K562 treated with DMSO at 1 percent for 12 hours (cell line): ENCODE data around the gene TOP2B. TPM values are rescaled to one million over a fixed set of nuclear protein-coding genes. Genes with fewer than 3 reads are reported as not detected.

Experiments
- total RNA-seq: library from RNA; unstranded; fragments of 300-600 nt; gene quantifications from 2 replicates; pipeline ENCODE4 v1.2.3, GENCODE V29; 2022; ENCODE audit not compliant: insufficient read depth

Gene TOP2B
- 34.6 and 97.3 TPM in 2 replicates for total RNA-seq

GRCh38 chr3:25664812-25665314 is at the start of gene TOP2B:
Gene TOP2B, minus strand, starts transcription at chr3:25664907. Its CDS starts 610 bp downstream, at chr3:25664297.

Other genes starting within 250 kb of the TOP2B start
- not detected in 2 replicates for gene RARB, start 236.6 kb downstream of the TOP2B start, total RNA-seq
- 29.3 and 51.8 TPM in 2 replicates for gene NGLY1, start 118.5 kb upstream of the TOP2B start, total RNA-seq
- 22.7 and 25.4 TPM in 2 replicates for gene OXSM, start 125.2 kb upstream of the TOP2B start, total RNA-seq